ENCODE measurements around the gene TATDN2. TPM values are rescaled to one million over a fixed set of nuclear protein-coding genes. Genes with fewer than 3 reads are reported as not detected.

Gene TATDN2
- total RNA-seq, 1 donor: 14.0 TPM

GRCh38 chr3:10312861-10313260 is 64.6 kb downstream of the TATDN2 start:
- no peak for DNase-seq (ENCODE audit: low read depth in 2 of 3, low spot score in 2 of 3)

GRCh38 chr3:10315101-10315500 is 66.8 kb downstream of the TATDN2 start:
- DNase-seq (ENCODE audit: low read depth in 2 of 3, low spot score in 2 of 3): no peak

- DNase-seq (ENCODE audit: low read depth in 2 of 3, low spot score in 2 of 3): no peak
Observed at GRCh38 chr3:10315771-10316344, 67.6 kb downstream of the TATDN2 start.

GRCh38 chr3:10317311-10317960 is 69.2 kb downstream of the TATDN2 start:
- no peak for DNase-seq (ENCODE audit: low read depth in 2 of 3, low spot score in 2 of 3)

- DNase-seq (ENCODE audit: low read depth in 2 of 3, low spot score in 2 of 3): no peak
Observed at GRCh38 chr3:10317961-10318350, 69.7 kb downstream of the TATDN2 start.

- no peak for DNase-seq (ENCODE audit: low read depth in 2 of 3, low spot score in 2 of 3)
Observed at GRCh38 chr3:10319251-10319650, 71.0 kb downstream of the TATDN2 start.

- no peak for DNase-seq (ENCODE audit: low read depth in 2 of 3, low spot score in 2 of 3)
Observed at GRCh38 chr3:10319804-10320203, 71.5 kb downstream of the TATDN2 start.

GRCh38 chr3:10320320-10320677 is 72.0 kb downstream of the TATDN2 start:
- DNase-seq (ENCODE audit: low read depth in 2 of 3, low spot score in 2 of 3): no peak

- DNase-seq (ENCODE audit: low read depth in 2 of 3, low spot score in 2 of 3): no peak
Observed at GRCh38 chr3:10321630-10322351, 73.5 kb downstream of the TATDN2 start.

- peak in 1 of 3 donors; percentile 61 for DNase-seq (ENCODE audit: low read depth in 2 of 3, low spot score in 2 of 3)
Observed at GRCh38 chr3:10322352-10322710, 74.1 kb downstream of the TATDN2 start.

- no peak for DNase-seq (ENCODE audit: low read depth in 2 of 3, low spot score in 2 of 3)
Observed at GRCh38 chr3:10327592-10327991, 79.3 kb downstream of the TATDN2 start.

GRCh38 chr3:10328460-10329071 is 80.3 kb downstream of the TATDN2 start:
- DNase-seq (ENCODE audit: low read depth in 2 of 3, low spot score in 2 of 3): no peak

GRCh38 chr3:10329495-10330015 is 81.3 kb downstream of the TATDN2 start:
- DNase-seq (ENCODE audit: low read depth in 2 of 3, low spot score in 2 of 3): no peak

- DNase-seq (ENCODE audit: low read depth in 2 of 3, low spot score in 2 of 3): no peak
Observed at GRCh38 chr3:10330319-10330718, 82.1 kb downstream of the TATDN2 start.

Small RNA genes within 50 kb of the gene (small RNA-seq; reads per million reads assigned to genes)
- gene MIR378B (0.95 reads per million, percentile 29 among the genes with 10 or more reads in this experiment), gene RF02126 (not detected)

Other genes with a start within 250 kb of the TATDN2 start
- 8.9 TPM for gene FANCD2, start 222.0 kb upstream of the TATDN2 start, total RNA-seq
- not detected for gene FANCD2OS, start 140.2 kb upstream of the TATDN2 start, total RNA-seq
- 76.5 TPM for gene BRK1, start 132.8 kb upstream of the TATDN2 start, total RNA-seq
- 41.2 TPM for gene VHL, start 106.7 kb upstream of the TATDN2 start, total RNA-seq
- gene IRAK2, start 83.5 kb upstream of the TATDN2 start, total RNA-seq: 4.8 TPM
- gene GHRL, start 44.5 kb downstream of the TATDN2 start, total RNA-seq: 1.1 TPM
- gene SEC13, start 72.7 kb downstream of the TATDN2 start, total RNA-seq: 120 TPM

Data from hematopoietic multipotent progenitor cell (in vitro differentiated cells).